Panc1 (cell line): ENCODE measurements around the gene NUDT4.

Experiments
- CTCF ChIP-seq: fragments of 450-650 bp; IDR thresholded peaks from 2 replicates; pipeline ENCODE4 v1.5.1; 2017; ENCODE audit warnings: mild to moderate bottlenecking
- POLR2AphosphoS5 ChIP-seq: IDR thresholded peaks from 2 replicates; pipeline ENCODE4 v1.6.1; 2012; ENCODE audit warnings: mild to moderate bottlenecking, low read depth, low read length, moderate library complexity
- REST ChIP-seq, 2 experiments: IDR thresholded peaks; 2 replicates each; pipeline ENCODE4 v1.6.1; 2011 to 2012; ENCODE audit warnings: low read depth in 2 of 2, control low read depth in 1 of 2, low read length in 1 of 2, mild to moderate bottlenecking in 1 of 2, moderate library complexity in 1 of 2; ENCODE audit not compliant: insufficient read depth in 1 of 2
- SIN3A ChIP-seq: IDR thresholded peaks from 2 replicates; pipeline ENCODE4 v1.6.1; 2012; ENCODE audit warnings: low read depth, mild to moderate bottlenecking, low read length, moderate library complexity, borderline replicate concordance; ENCODE audit not compliant: insufficient read depth
- TCF7L2 ChIP-seq: IDR thresholded peaks from 2 replicates; pipeline ENCODE4 v1.6.1; 2011; ENCODE audit warnings: mild to moderate bottlenecking, low read depth, low read length, inconsistent platforms

DNA sequence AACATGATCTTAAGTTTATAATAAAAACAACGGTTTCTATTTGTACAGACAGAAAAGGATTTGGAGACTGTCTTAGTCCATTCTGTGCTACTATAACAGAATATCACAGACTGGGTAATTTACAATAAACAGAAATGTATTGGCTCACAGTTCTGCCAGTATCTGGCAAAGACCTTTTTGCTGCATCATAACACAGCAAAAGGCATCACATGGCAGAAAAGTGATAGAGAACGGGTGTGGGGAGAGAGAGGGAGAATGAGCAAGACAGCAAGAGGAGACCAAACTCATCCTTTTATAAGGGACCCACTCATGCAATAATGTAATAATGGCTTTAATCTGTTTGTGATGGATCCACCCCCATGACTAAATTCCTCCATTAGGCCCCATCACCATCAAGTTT lies 17.0 kb upstream of the NUDT4 start:
- TF ChIP-seq CTCF, result no peak
- no peak for TF ChIP-seq POLR2AphosphoS5
- no peak for TF ChIP-seq REST (IDR thresholded peaks at IDR 0.05; ENCODE audit: insufficient read depth in 1 of 2, low read depth in 2 of 2, low read length in 1 of 2)
- no peak for TF ChIP-seq TCF7L2
- no peak for TF ChIP-seq SIN3A
